HEK293T (cell line): ENCODE results near the gene DTD1.
"Not testable (repeated sequence)": the region's sequence is repeated elsewhere in the genome, so short reads cannot be mapped to it uniquely, and the experiment has no call there.

ENCODE experiments used
- CTCF ChIA-PET: fragments of 350-600 bp; formaldehyde crosslinking; extraction: SDS; loops from one replicate; lab custom pipeline; 2021; ENCODE audit warnings: antibody characterized with exemption, inconsistent platforms; lab: Yijun Ruan, JAX
- POLR2A ChIA-PET: fragments of 350-600 bp; formaldehyde crosslinking; extraction: SDS; loops from one replicate; lab custom pipeline; 2020; ENCODE audit warnings: antibody characterized with exemption, inconsistent platforms; lab: Yijun Ruan, JAX
- DNase-seq: peaks from one replicate; pipeline ENCODE4 v3.0.0; 2012; ENCODE audit warnings: mixed read lengths; ENCODE audit errors: extremely low spot score
- ARNT ChIP-seq: fragments of 450-650 bp; IDR thresholded peaks from 2 replicates; pipeline ENCODE4 v1.6.1; 2017; ENCODE audit warnings: mild to moderate bottlenecking
- BHLHE40 ChIP-seq: fragments of 450-650 bp; IDR thresholded peaks from 2 replicates; pipeline ENCODE4 v1.6.1; 2016; ENCODE audit warnings: mild to moderate bottlenecking, moderate library complexity, borderline replicate concordance
- CTBP1 ChIP-seq: fragments of 450-650 bp; IDR thresholded peaks from 2 replicates; pipeline ENCODE4 v1.6.1; 2016; ENCODE audit warnings: borderline replicate concordance
- ELF4 ChIP-seq: fragments of 450-650 bp; IDR thresholded peaks from 2 replicates; pipeline ENCODE4 v1.6.1; 2017; ENCODE audit warnings: antibody characterized with exemption
- FOXA1 ChIP-seq: fragments of 450-650 bp; IDR thresholded peaks from 2 replicates; pipeline ENCODE4 v1.6.1; 2016; ENCODE audit warnings: mild to moderate bottlenecking
- FOXK2 ChIP-seq: fragments of 450-650 bp; IDR thresholded peaks from 2 replicates; pipeline ENCODE4 v1.6.1; 2016; ENCODE audit warnings: mild to moderate bottlenecking
- FOXM1 ChIP-seq: fragments of 450-650 bp; IDR thresholded peaks from 2 replicates; pipeline ENCODE4 v1.6.1; 2017; ENCODE audit warnings: mild to moderate bottlenecking, borderline replicate concordance
- HDGF ChIP-seq: fragments of 450-650 bp; IDR thresholded peaks from 2 replicates; pipeline ENCODE4 v1.6.1; 2017; ENCODE audit warnings: antibody characterized with exemption, borderline replicate concordance
- L3MBTL2 ChIP-seq: fragments of 450-650 bp; conservative IDR thresholded peaks from 2 replicates; pipeline ENCODE4 v1.6.1; 2016; ENCODE audit warnings: mild to moderate bottlenecking
- LEF1 ChIP-seq: fragments of 450-650 bp; IDR thresholded peaks from 2 replicates; pipeline ENCODE4 v1.6.1; 2017; ENCODE audit warnings: mild to moderate bottlenecking, borderline replicate concordance
- NFRKB ChIP-seq: fragments of 450-650 bp; IDR thresholded peaks from 2 replicates; pipeline ENCODE4 v1.6.1; 2016; ENCODE audit warnings: mild to moderate bottlenecking, moderate library complexity
- SP1 ChIP-seq: fragments of 450-650 bp; IDR thresholded peaks from 2 replicates; pipeline ENCODE4 v1.6.1; 2017
- SUZ12 ChIP-seq: fragments of 450-650 bp; IDR thresholded peaks from 2 replicates; pipeline ENCODE4 v1.6.1; 2016; ENCODE audit warnings: mild to moderate bottlenecking
- TARDBP ChIP-seq: fragments of 450-650 bp; IDR thresholded peaks from 2 replicates; pipeline ENCODE4 v1.6.1; 2016
- ZNF384 ChIP-seq: fragments of 450-650 bp; IDR thresholded peaks from 2 replicates; pipeline ENCODE4 v1.6.1; 2016
- TF ChIP-seq, protein P1 (sequence below): fragments of 450-650 bp; IDR thresholded peaks from 2 replicates; pipeline ENCODE4 v1.6.1; 2016

DTD1 gene

DNA sequence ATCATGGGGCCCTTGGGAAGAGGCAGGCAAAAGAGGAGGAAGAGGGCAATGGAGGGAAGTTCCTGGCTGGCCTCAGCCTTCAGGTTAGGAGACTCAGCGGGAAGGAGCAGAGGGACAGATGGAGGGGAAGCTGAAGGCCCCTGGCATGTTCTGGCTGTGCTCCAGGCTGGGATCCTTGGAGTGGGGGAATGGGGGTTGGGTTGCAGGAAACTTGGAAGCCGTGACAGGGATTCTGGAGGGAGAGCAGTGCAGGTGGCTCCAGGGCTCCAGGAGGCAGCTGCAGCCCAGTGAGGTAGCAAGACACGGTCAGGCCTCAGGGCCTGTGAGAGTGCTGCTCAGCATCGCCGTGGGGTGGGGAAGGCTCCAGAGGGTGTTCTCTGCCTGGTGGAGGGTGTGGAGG lies 161.1 kb downstream of the DTD1 start:
- ChIA-PET POLR2A (no interaction called here), CTCF (no interaction called here)
- TF ChIP-seq SUZ12 (no peak), FOXA1 (no peak), HDGF (no peak), SP1 (no peak), L3MBTL2 (no peak), TARDBP (no peak), BHLHE40 (no peak), NFRKB (no peak)
- no peak for DNase-seq

DNA sequence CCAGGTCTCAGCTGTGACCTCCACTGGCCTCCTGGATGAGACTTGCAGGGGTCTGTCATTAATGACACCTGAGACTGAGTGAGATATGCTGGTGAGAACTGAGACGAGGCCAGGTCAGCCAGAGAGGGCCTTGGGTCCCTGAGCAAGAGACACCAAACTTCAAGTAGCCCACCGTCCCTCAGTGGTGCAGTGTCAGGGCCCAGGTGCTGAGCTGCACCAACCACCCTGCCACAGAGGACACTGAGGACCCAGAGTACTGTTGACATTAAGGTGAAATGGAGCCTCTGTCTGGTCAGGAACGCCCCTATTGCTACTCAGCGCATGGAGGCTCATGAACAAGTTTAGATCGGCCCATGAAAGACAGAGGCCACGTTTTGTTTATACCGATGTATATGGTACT lies 161.7 kb downstream of the DTD1 start:
- TF ChIP-seq FOXA1, result no peak
- no peak for TF ChIP-seq ELF4
- no peak for TF ChIP-seq FOXM1
- TF ChIP-seq ARNT, result no peak
- TF ChIP-seq SUZ12, result no peak
- ChIA-PET CTCF (no interaction called here), POLR2A (no interaction called here)

DNA sequence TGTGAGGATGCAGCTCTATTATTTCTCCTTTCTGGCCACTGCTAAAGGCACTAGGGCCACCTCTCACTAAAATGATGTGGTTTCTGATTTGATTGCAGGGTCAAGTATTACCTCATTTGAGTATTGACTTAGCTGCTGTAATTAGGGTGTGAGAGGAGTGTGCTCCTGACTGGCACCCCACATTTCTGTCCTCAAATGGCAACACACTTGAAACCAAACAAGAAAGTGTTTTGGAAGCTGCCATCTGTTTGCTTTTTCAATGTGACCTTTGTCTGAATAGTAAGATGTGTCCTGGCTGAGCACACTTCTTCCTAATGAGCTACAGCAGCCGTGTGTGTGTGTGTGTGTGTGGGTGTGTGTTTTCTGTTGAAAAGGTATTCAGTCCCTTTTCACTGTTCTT lies 162.9 kb downstream of the DTD1 start:
- CTCF ChIA-PET, result no interaction called here
- no peak for TF ChIP-seq ZNF384
- TF ChIP-seq LEF1, result no peak
- TF ChIP-seq NFRKB, result no peak
- no peak for DNase-seq
- POLR2A ChIA-PET, result no interaction called here

More for the DNA sequence above, 161.7 kb downstream of the DTD1 start:
- no peak for DNase-seq

DNA sequence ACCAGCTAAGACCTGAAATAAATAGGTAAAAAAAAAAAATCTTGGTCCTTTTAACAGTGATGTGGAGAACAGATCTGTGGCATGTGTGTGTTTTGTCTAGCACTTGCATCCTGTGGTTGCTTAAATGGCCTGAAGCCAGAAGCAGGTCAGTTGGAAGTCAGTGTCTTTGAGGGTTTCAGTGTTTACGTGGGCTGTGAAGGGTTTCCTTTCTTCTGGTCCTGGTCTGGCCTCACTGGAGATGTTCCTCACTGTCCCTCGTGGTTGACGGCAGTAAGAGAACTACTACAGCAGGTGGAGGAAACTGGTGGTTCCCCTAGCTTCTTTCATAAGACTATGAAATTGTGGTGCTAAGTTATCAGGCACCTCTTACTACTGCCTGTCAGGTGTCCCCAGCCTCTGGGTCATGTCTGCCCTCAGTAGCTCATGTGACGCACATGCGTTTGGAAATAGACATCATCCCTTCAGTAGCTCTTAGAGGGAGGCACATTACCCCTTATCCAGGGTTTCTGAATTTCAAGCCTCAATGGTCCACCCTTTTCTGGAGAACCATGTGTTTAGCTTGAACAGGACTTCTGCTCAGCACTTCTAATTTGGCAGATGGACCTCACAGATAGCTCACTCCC lies 166.3 kb downstream of the DTD1 start:
- ChIA-PET POLR2A (no interaction called here), CTCF (no interaction called here)
- TF ChIP-seq TARDBP (no peak), FOXM1 (no peak), FOXA1 (no peak), BHLHE40 (no peak), LEF1 (no peak), ZNF384 (no peak), ARNT (no peak), FOXK2 (no peak), SP1 (no peak)
- TF ChIP-seq, protein P1, sequence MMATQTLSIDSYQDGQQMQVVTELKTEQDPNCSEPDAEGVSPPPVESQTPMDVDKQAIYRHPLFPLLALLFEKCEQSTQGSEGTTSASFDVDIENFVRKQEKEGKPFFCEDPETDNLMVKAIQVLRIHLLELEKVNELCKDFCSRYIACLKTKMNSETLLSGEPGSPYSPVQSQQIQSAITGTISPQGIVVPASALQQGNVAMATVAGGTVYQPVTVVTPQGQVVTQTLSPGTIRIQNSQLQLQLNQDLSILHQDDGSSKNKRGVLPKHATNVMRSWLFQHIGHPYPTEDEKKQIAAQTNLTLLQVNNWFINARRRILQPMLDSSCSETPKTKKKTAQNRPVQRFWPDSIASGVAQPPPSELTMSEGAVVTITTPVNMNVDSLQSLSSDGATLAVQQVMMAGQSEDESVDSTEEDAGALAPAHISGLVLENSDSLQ, result no peak
- DNase-seq, result no peak

DNA sequence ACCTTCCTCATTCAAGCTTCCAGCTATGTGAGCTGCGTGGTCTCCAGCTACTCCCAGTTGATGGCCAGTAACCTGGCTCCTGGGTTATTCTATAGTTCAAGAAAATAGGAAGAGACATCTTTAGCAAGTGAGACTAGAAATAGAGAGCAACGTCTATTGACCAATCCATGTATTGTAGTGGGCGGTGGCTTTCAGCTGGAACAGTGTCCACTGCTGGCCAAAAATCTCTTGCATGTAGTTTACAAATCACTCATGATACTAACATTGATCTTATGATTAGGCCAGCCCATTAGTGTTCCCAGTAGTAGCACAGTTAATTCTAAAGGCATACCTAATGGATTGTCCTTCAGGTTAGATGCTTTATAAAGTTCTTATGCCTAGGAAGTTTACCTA lies 166.8 kb downstream of the DTD1 start:
- DNase-seq, result no peak
- POLR2A ChIA-PET, result no interaction called here
- CTCF ChIA-PET, result no interaction called here
- TF ChIP-seq HDGF (no peak), NFRKB (no peak), L3MBTL2 (no peak), LEF1 (no peak), ZNF384 (no peak), ELF4 (no peak), FOXA1 (no peak), TARDBP (no peak)

DNA sequence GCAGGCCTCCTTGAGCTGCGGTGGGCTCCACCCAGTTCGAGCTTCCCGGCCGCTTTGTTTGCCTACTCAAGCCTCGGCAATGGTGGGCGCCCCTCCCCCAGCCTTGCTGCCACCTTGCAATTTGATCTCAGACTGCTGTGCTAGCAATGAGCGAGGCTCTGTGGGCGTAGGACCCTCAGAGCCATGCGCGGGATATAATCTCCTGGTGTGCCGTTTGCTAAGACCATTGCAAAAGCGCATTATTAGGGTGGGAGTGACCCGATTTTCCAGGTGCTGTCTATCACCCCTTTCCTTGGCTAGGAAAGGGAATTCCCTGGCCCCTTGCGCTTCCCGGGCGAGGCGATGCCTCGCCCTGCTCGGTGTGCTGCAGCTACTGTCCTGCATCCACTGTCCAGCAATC lies 173.0 kb downstream of the DTD1 start:
- ChIA-PET POLR2A (interaction anchor here (0.5 kb wide), 1 partner anchor 9 kb away, joined by 3 read pairs; no protein-coding TSS in a partner anchor), CTCF (interaction anchor here (0.5 kb wide), 1 partner anchor 132 kb away, joined by 3 read pairs; no protein-coding TSS in a partner anchor)
- not testable (repeated sequence) for DNase-seq

DNA sequence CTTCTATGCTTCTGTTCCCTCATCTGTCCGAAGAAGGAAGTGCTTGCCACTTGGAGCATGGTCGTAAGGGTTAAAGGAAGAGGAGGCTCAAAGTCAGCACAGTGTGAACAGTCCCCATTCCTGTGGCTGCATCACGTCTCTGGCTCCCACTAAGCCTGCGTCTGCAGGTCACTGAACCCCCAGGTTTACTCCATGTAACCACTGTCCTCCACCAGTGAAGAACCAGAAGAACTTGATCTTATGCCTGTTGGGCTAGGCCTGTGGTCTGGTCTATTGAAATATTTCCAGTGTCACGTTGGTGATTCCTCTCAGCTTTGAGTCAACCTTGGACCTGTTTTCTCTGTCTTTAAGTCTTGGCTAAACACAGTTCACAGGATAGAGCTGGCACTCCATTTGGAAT lies 179.8 kb downstream of the DTD1 start:
- ChIA-PET POLR2A (no interaction called here), CTCF (no interaction called here)
- no peak for DNase-seq
- TF ChIP-seq FOXM1 (no peak), ZNF384 (no peak), LEF1 (no peak), CTBP1 (no peak), SUZ12 (no peak), ELF4 (no peak), L3MBTL2 (no peak), ARNT (no peak), SP1 (no peak), NFRKB (no peak), FOXA1 (no peak), FOXK2 (no peak), HDGF (no peak), TARDBP (no peak), BHLHE40 (no peak)
- TF ChIP-seq, protein P1, result no peak

DNA sequence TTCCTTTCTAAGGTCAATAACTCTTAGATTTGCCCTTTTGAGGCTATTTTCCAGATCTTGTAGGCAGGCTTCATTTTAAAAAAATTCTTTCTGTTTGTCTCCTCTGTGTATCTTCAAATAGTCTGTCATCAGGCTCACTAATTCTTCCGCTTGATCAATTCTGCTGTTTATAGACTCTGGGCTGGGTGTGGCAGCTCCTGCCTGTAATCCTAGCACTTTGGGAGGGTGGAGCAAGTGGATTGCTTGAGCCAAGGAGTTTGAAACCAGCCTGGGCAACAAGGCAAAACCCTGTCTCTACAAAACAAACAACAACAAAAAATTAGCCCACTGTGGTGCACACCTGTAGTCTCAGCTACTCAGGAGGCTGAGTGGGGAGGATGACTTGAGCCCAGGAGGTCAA lies 185.7 kb downstream of the DTD1 start:
- no peak for DNase-seq

More for the DNA sequence above, 185.7 kb downstream of the DTD1 start:
- ChIA-PET POLR2A (no interaction called here), CTCF (no interaction called here)
- TF ChIP-seq FOXA1 (no peak), ZNF384 (no peak), HDGF (no peak), FOXM1 (no peak)
